Stimulated activated naive B cell treated with anti-CD40 and anti-IgM and Interleukin-4, amounts not matched to agents 10 μg/mL and 1 μg/mL and 100 μg/mL, for 72 hours (primary cell): Measurements from ENCODE around the gene DVL2.
"Not testable (repeated sequence)": the region's sequence is repeated elsewhere in the genome, so short reads cannot be mapped to it uniquely, and the experiment has no call there.

ENCODE experiments used
- ATAC-seq, 2 donors: fragments of 150-1000 bp; cut with Tn5 transposase; replicated peaks; 2 replicates each; pipeline ENCODE4 v1.10.0; 2021; ENCODE audit warnings: moderate library complexity in 1 of 2
- DNase-seq: peaks from one replicate; pipeline ENCODE4 v3.0.0; 2021
- H3K27ac Mint-ChIP-seq: one replicate; pipeline ENCODE4 v1.8.0; 2022; ENCODE audit warnings: mild to moderate bottlenecking, mixed read lengths
- H3K27me3 Mint-ChIP-seq, 2 donors: one replicate each; pipeline ENCODE4 v1.8.0; 2022; ENCODE audit warnings: mixed read lengths in 2 of 2
- H3K36me3 Mint-ChIP-seq, 2 donors: one replicate each; pipeline ENCODE4 v1.8.0; 2022; ENCODE audit warnings: mixed read lengths in 2 of 2, mild to moderate bottlenecking in 1 of 2
- H3K4me1 Mint-ChIP-seq, 2 donors: one replicate each; pipeline ENCODE4 v1.8.0; 2022; ENCODE audit warnings: mixed read lengths in 2 of 2, mild to moderate bottlenecking in 1 of 2
- H3K4me3 Mint-ChIP-seq, 2 donors: one replicate each; pipeline ENCODE4 v1.8.0; 2022; ENCODE audit warnings: mild to moderate bottlenecking in 2 of 2, mixed read lengths in 2 of 2, moderate library complexity in 1 of 2
- H3K9me3 Mint-ChIP-seq, 2 donors: one replicate each; pipeline ENCODE4 v1.8.0; 2022; ENCODE audit warnings: mixed read lengths in 2 of 2, mild to moderate bottlenecking in 1 of 2

The DVL2 gene

GRCh38 chr17:7192271-7192937, 41.9 kb downstream of the DVL2 start:
- H3K9me3 Mint-ChIP-seq: no peaks in the 10 kb centered on the region
- ATAC-seq (no peak), DNase-seq (no peak)
- H3K27ac Mint-ChIP-seq: no peak overlapping the region
- H3K27me3 Mint-ChIP-seq: no peaks in the 10 kb centered on the region
- H3K4me3 Mint-ChIP-seq: no peak overlapping the region
- no peaks in the 10 kb centered on the region for H3K4me1 Mint-ChIP-seq
- H3K36me3 Mint-ChIP-seq: peaks cover 0 to 3% of the 10 kb centered on the region in 2 donors

DNA sequence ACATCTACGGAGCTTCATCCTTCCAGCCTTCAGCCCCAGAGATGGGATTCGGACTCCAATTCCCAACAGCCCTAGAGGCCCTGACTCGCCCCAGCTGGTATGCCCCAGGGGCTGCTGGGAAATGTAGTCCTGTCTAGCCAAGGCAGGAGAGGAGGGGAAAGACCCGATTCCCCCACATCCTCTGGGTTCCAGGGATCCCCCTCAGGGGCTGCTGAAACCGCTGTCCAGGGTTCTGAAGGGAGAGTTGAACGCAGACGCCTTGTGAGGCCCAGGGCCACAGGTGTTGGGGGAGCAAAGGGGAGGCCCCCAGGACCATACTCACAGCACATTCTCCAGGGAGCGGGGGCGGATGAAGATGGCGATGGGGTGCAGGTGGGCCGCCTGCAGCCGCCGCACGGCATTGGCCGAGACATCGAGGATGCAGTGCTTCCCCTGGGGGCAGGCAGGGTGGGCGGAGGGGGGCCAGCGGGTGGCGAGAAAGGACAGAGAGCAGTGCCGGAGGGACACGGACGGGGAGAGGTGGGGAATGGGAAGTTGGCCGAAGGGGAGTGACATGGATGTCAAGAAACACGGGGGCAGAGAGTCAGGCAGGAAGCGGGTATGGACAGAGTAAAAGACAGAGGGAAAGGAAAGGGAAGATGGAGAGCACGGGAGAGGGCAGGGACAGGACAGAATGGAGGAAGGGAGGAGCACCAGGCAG, 42.6 kb downstream of the DVL2 start:
- H3K9me3 Mint-ChIP-seq: no peaks in the 10 kb centered on the region
- H3K36me3 Mint-ChIP-seq: peaks cover 0 to 3% of the 10 kb centered on the region in 2 donors
- H3K27me3 Mint-ChIP-seq: no peaks in the 10 kb centered on the region
- DNase-seq (no peak), ATAC-seq (peak; percentile 42 to 56)
- H3K4me3 Mint-ChIP-seq: no peak overlapping the region
- H3K4me1 Mint-ChIP-seq: peaks cover 0 to under 1% of the 10 kb centered on the region in 2 donors
- H3K27ac Mint-ChIP-seq: no peak overlapping the region

GRCh38 chr17:7191069-7191468, 43.2 kb downstream of the DVL2 start:
- DNase-seq (no peak), ATAC-seq (no peak)
- Mint-ChIP-seq H3K36me3 (peaks cover 0 to 3% of the 10 kb centered on the region in 2 donors), H3K9me3 (no peaks in the 10 kb centered on the region), H3K27me3 (no peaks in the 10 kb centered on the region), H3K4me3 (no peak overlapping the region), H3K27ac (no peak overlapping the region), H3K4me1 (peaks cover 0 to 6% of the 10 kb centered on the region in 2 donors)

DNA sequence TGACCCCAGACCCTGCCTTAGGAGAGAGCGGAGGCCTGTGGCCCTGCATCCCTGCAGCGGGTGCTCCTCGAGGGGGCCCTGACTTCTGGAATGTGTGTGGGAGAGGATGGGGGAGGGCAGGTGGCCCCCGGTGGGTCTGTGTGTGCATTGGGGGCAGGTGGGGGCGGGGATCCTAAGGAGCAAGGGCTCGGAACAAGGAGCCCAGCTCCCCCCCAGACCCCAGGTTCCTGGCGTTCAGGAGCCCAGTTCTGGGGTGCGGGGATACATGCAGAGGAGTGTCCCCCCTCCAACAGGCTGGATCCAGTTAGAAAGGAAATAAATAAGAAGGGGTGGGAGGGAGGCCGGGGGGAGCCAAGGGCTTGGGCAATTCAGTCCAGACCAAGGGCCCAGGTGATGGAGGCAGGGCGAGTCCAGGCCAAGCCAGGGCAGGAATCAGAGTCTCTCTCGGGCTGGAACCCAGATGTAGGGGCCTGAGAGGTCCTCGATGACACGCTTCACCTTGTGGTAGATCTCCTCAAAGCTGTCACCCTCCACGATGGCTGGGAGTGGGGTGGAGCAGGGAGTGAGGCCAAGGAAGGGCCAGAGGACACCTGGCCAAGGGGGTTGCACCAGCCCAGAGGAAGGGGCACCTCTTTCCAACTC, 43.9 kb downstream of the DVL2 start:
- no peak for DNase-seq
- no peak overlapping the region for H3K4me3 Mint-ChIP-seq
- H3K36me3 Mint-ChIP-seq: peaks cover 0 to under 1% of the 10 kb centered on the region in 2 donors
- H3K27ac Mint-ChIP-seq: no peak overlapping the region
- ATAC-seq: no peak
- H3K27me3 Mint-ChIP-seq: no peaks in the 10 kb centered on the region
- H3K4me1 Mint-ChIP-seq: peaks cover 0 to 6% of the 10 kb centered on the region in 2 donors
- H3K9me3 Mint-ChIP-seq: no peaks in the 10 kb centered on the region

GRCh38 chr17:7186241-7186640, 48.1 kb downstream of the DVL2 start:
- H3K4me3 Mint-ChIP-seq: no peak overlapping the region
- ATAC-seq (no peak), DNase-seq (no peak)
- H3K9me3 Mint-ChIP-seq: no peaks in the 10 kb centered on the region
- H3K36me3 Mint-ChIP-seq: no peaks in the 10 kb centered on the region
- H3K27ac Mint-ChIP-seq: no peak overlapping the region
- no peaks in the 10 kb centered on the region for H3K27me3 Mint-ChIP-seq
- H3K4me1 Mint-ChIP-seq: peaks cover 7 to 8% of the 10 kb centered on the region in 2 donors

- Mint-ChIP-seq H3K27ac (no peak overlapping the region), H3K36me3 (no peaks in the 10 kb centered on the region), H3K9me3 (no peaks in the 10 kb centered on the region), H3K4me3 (no peak overlapping the region), H3K4me1 (peaks cover 7 to 8% of the 10 kb centered on the region in 2 donors), H3K27me3 (no peaks in the 10 kb centered on the region)
- ATAC-seq: no peak
- no peak for DNase-seq
Observed at GRCh38 chr17:7184647-7185046, 49.7 kb downstream of the DVL2 start.

DNA sequence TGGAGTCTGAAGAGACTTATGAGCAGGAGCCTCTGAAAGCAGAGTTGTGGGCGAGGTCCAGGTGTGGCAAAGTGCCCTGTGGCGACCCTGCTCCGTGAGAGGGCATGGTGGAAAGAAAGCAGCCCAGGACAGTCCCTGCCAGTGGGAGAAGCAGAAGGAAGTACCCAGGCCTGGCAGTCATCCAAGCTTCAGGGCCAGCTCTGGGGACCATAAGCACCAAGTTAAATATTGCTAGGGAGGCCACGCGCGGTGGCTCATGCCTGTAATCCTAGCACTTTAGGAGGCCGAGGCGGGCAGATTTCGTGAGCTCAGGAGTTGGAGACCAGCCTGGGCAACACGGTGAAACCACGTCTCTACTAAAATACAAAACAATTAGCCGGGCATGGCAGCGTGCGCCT, 50.2 kb downstream of the DVL2 start:
- Mint-ChIP-seq H3K27ac (no peak overlapping the region), H3K4me1 (peaks cover 7 to 8% of the 10 kb centered on the region in 2 donors), H3K36me3 (no peaks in the 10 kb centered on the region), H3K9me3 (no peaks in the 10 kb centered on the region), H3K4me3 (no peak overlapping the region), H3K27me3 (no peaks in the 10 kb centered on the region)
- no peak for DNase-seq
- ATAC-seq: no peak

DNA sequence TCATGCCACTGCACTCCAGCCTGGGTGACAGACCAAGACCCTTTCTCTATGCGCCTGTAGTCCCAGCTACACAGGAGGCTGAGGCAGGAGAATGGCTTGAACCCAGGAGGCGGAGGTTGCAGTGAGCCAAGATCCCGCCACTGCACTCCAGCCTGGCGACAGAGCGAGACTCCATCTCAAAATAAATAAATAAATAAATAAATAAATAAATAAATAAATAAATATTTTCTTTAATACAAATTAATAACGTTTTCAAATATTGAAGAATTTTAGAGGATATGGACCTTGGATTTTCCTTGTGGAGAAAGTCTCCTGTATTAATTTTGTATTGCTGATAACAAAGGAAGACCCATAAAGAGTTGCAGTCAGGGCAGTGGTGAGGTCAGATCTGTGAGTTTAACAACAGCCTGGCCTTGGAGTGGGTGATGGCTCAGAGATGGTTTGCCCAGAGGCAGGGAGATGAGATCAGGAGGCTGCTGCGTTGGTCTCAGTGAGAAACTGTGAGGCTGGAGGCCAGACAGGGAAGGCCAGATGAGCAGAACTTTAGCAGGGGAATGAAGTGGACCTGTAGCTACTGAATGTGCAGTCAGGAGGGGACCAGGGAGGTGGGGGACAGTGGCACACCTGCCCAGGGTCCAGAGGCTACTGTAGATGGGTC, 50.8 kb downstream of the DVL2 start:
- Mint-ChIP-seq H3K27me3 (no peaks in the 10 kb centered on the region), H3K4me1 (peaks cover 7 to 8% of the 10 kb centered on the region in 2 donors), H3K9me3 (no peaks in the 10 kb centered on the region), H3K4me3 (no peak overlapping the region), H3K27ac (no peak overlapping the region), H3K36me3 (no peaks in the 10 kb centered on the region)
- DNase-seq: no peak
- no peak for ATAC-seq

DNA sequence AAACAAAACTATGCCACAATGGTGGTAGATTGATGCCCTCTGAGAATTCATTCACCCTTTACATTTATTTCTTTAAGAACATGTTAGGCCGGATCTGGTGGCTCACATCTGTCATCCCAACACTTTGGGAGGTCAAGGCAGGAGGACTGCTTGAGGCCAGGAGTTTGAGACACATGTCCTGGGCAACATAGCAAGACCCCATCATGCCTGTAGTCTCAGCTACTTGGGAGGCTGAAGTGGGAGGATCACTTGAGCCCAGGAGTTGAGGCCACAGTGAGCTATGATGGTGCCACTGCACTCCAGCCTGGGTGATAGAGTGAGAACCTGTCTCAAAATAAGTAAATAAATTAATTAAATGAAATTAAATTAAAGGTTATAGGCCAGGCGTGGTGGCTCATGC, 52.2 kb downstream of the DVL2 start:
- H3K9me3 Mint-ChIP-seq, ATAC-seq, H3K36me3 Mint-ChIP-seq, H3K4me3 Mint-ChIP-seq, H3K27ac Mint-ChIP-seq, DNase-seq: not testable (repeated sequence)
- H3K27me3 Mint-ChIP-seq: peaks cover 10 to 11% of the 10 kb centered on the region in 2 donors
- peaks cover 16 to 20% of the 10 kb centered on the region in 2 donors for H3K4me1 Mint-ChIP-seq

GRCh38 chr17:7179317-7180254, 54.7 kb downstream of the DVL2 start, which contains the start of gene ASGR1:
TSS of gene ASGR1 (minus strand) at chr17:7179370. CDS start at chr17:7178563, 807 bp downstream.
- Mint-ChIP-seq H3K4me1 (peaks cover 10 to 21% of the 10 kb centered on the region in 2 donors), H3K4me3 (peak within 1 kb of the TSS; percentile 22 to 38), H3K36me3 (no peaks in the 10 kb centered on the region), H3K27me3 (peaks cover 10 to 11% of the 10 kb centered on the region in 2 donors), H3K9me3 (no peaks in the 10 kb centered on the region), H3K27ac (no peak within 1 kb of the TSS)
- no peak for DNase-seq
- ATAC-seq: no peak

GRCh38 chr17:7178973-7179316, 55.4 kb downstream of the DVL2 start:
- peaks cover 10 to 11% of the 10 kb centered on the region in 2 donors for H3K27me3 Mint-ChIP-seq
- H3K4me3 Mint-ChIP-seq: no peak overlapping the region
- no peak overlapping the region for H3K27ac Mint-ChIP-seq
- no peak for DNase-seq
- ATAC-seq: no peak
- H3K4me1 Mint-ChIP-seq: peaks cover 9 to 18% of the 10 kb centered on the region in 2 donors
- no peaks in the 10 kb centered on the region for H3K9me3 Mint-ChIP-seq
- H3K36me3 Mint-ChIP-seq: no peaks in the 10 kb centered on the region

- H3K9me3 Mint-ChIP-seq: no peaks in the 10 kb centered on the region
- H3K27me3 Mint-ChIP-seq: peaks cover 10 to 11% of the 10 kb centered on the region in 2 donors
- peak overlapping the region; percentile 22 to 38 for H3K4me3 Mint-ChIP-seq
- ATAC-seq (no peak), DNase-seq (no peak)
- peaks cover 8 to 13% of the 10 kb centered on the region in 2 donors for H3K4me1 Mint-ChIP-seq
- H3K36me3 Mint-ChIP-seq: no peaks in the 10 kb centered on the region
- no peak overlapping the region for H3K27ac Mint-ChIP-seq
Observed at GRCh38 chr17:7177954-7178477, 56.3 kb downstream of the DVL2 start.

GRCh38 chr17:7177191-7177953, 56.9 kb downstream of the DVL2 start:
- Mint-ChIP-seq H3K9me3 (no peaks in the 10 kb centered on the region), H3K36me3 (no peaks in the 10 kb centered on the region), H3K27ac (no peak overlapping the region), H3K27me3 (peaks cover 11 to 14% of the 10 kb centered on the region in 2 donors), H3K4me3 (peak overlapping the region; percentile 22 to 38), H3K4me1 (peaks cover 8 to 13% of the 10 kb centered on the region in 2 donors)
- peak; percentile 79 to 81 for ATAC-seq
- DNase-seq: peak; percentile 50
